Adipocyte (in vitro differentiated cells): ENCODE data around the gene MPPED1.

Source experiments
- DNase-seq: peaks from one replicate; pipeline ENCODE4 v3.0.0-alpha.2; 2015; ENCODE audit warnings: low read depth
- H3K27me3 ChIP-seq: replicated peaks from 2 replicates; pipeline ENCODE4 v1.7.0; 2013; ENCODE audit warnings: mild to moderate bottlenecking, low read length, moderate library complexity; ENCODE audit not compliant: control insufficient read depth, insufficient read depth
- H3K36me3 ChIP-seq: 2 replicates; pipeline ENCODE4 v1.7.0; 2013; ENCODE audit warnings: low read length, mild to moderate bottlenecking, moderate library complexity; ENCODE audit not compliant: control insufficient read depth, insufficient read depth, severe bottlenecking
- H3K4me1 ChIP-seq: 2 replicates; pipeline ENCODE4 v1.7.0; 2013; ENCODE audit warnings: mild to moderate bottlenecking, low read length, moderate library complexity; ENCODE audit not compliant: control insufficient read depth, insufficient read depth
- H3K4me3 ChIP-seq: 2 replicates; pipeline ENCODE4 v1.7.0; 2013; ENCODE audit warnings: mild to moderate bottlenecking, low read length, moderate library complexity
- H3K9ac ChIP-seq: 2 replicates; pipeline ENCODE4 v1.7.0; 2013; ENCODE audit warnings: mild to moderate bottlenecking, low read length, moderate library complexity
- H3K9me3 ChIP-seq: 2 replicates; pipeline ENCODE4 v1.7.0; 2013; ENCODE audit warnings: mild to moderate bottlenecking, low read length, moderate library complexity; ENCODE audit not compliant: control insufficient read depth

MPPED1 gene

DNA sequence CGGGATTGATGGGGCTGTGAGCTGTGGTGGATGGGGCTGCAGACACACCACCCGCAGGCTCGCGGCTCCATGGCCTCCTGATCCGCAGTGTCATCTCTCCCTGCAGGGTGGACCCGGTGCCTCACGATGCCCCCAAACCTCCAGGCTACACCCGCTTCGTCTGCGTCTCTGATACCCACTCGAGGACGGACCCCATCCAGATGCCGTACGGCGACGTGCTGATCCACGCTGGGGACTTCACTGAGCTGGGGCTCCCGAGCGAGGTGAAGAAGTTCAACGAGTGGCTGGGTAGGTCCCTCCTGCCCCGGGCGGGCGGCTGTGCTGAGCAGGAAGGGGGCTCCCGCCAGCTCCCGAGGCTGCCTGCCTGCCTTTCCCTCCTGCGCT lies 23.1 kb downstream of the MPPED1 start:
- Histone ChIP-seq H3K27me3 (peaks cover 66% of the 10 kb centered on the region), H3K9me3 (no peaks in the 10 kb centered on the region), H3K4me3 (no peak overlapping the region), H3K4me1 (no peaks in the 10 kb centered on the region), H3K9ac (no peak overlapping the region), H3K36me3 (no peaks in the 10 kb centered on the region)
- DNase-seq = no peak

DNA sequence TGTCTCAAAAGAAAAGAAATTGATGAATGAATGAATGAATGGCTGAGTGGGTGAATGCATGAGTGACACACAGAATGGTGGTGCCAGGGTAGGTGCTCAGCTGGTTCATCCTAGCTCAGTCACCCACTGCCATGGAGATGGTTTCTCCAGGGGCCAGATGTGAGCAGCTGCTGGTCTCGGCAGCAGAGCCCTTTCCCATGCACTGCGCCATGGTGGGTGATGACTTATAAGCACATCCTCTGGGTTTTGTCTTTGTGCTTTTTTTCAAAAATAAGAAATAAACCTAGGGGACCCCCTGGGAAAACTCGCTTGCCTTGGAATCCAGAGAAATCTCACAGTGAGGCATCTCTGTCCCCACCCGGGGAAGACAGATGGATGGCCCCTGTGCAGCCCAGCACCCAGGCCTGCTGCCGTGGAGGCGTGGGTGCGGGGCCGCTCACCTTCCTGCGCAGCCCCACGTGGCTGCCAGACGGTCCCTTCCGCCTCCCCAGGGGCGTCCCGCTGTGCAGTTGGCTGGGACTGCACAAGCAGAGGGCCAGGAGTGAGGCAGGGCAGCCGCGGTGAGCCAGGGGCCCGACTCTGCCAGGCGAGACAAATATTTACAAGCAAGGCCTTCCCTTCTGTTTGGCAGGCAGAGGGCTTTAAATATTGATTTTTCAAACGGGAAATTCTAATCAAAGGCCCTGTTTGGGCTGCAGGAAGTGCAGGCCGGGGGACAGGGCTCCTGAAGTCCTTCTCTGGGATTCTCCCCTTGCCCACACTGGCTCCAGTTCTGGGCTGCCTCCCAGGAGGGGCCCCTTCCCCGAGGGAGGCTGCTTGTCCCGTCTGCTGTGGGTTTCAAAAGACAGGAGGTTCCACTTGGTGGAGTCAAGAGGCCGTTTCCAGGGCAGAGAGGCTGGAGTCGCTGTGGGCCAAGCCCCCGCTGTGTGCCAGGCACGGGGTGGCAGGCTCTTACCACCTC lies 24.3 kb downstream of the MPPED1 start:
- peaks cover 70% of the 10 kb centered on the region for H3K27me3 ChIP-seq
- H3K36me3 ChIP-seq = no peaks in the 10 kb centered on the region
- no peak overlapping the region for H3K9ac ChIP-seq
- H3K4me1 ChIP-seq = no peaks in the 10 kb centered on the region
- no peak for DNase-seq
- H3K9me3 ChIP-seq = no peaks in the 10 kb centered on the region
- no peak overlapping the region for H3K4me3 ChIP-seq

DNA sequence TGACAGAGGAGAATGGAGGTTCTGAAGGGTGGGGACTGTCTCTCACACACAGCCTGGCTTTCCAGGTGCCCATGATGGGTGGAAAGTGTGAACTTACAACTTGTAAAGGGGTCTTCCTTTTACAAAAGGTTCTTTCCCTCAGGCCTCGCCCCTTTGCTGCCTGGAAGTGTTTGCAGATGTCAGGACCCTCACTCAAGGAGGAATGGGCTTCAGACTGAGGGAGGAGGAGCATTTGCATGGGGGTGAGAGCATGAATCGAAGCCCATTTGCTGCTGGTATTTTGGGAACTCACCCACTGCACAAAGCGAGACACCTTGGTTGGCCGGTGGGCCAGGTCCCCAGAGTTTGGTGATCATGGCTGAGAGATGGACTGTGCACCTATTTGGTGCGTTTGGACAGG lies 25.1 kb downstream of the MPPED1 start:
- Histone ChIP-seq H3K4me1 (no peaks in the 10 kb centered on the region), H3K36me3 (no peaks in the 10 kb centered on the region), H3K4me3 (no peak overlapping the region), H3K9ac (no peak overlapping the region), H3K27me3 (peaks cover 67% of the 10 kb centered on the region), H3K9me3 (no peaks in the 10 kb centered on the region)
- no peak for DNase-seq

DNA sequence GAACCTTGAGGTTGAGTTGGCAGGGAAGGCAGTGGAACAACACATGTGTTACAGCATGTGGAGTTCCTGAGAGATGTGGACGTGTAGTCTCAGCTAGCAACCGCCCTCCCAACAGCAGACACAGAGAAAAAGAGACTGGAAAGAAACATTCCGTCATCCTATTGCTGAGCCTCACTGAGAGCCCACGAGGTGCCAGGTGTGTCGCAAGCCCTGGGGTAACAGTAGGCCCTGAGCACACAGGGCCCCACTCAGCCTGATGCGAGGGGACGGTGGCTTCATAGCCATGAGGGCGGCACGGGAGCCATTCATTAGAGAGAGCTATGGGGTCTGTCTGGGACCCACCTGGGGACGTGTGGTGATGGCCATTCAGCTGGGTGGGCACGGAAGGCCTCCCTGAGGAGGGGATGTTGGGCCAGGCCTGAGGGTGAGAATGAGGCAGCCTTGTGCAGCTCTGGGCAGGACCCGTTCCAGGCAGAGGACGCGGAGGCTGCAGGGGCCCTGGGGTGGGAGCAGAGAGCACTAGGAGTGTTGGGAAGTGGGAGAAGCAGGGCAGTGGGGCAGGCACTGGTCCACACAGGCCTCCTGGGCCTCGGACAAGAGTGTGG lies 26.2 kb downstream of the MPPED1 start:
- Histone ChIP-seq H3K9ac (no peak overlapping the region), H3K9me3 (no peaks in the 10 kb centered on the region), H3K4me1 (no peaks in the 10 kb centered on the region), H3K27me3 (peaks cover 70% of the 10 kb centered on the region), H3K4me3 (no peak overlapping the region), H3K36me3 (no peaks in the 10 kb centered on the region)
- no peak for DNase-seq

DNA sequence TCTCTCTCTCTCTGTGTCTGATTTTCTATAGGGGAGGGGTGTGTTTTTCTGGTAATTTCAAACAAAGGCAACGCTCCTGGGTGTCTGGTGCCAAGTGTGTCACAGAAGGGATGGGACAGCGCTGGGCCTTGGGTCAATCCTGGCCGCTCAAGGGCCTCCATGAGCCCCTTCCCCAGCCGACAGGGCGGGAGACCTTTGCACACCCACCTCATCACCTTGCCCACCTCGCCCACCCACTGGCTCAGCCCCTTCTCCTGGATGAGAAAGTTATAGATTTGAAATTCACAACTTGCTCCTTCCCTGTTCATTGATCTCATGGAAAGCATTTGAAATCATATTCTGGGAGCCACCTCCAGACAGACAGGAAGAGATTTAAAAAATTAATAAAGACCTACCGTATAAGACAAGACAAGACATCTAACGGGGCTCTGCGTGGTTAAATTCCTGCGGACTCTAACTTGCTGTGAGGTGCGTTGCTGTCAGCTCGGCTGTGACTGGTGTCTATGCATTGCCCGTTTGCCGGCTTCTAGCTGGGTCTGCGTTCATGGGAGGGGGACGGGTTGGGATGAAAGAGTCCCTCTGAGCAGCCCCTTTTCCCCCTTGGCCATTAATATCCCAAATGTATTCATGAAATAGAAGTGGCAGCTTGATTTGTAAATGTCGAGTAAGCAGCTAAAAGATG lies 27.0 kb downstream of the MPPED1 start:
- Histone ChIP-seq H3K27me3 (peaks cover 67% of the 10 kb centered on the region), H3K4me3 (no peak overlapping the region), H3K36me3 (no peaks in the 10 kb centered on the region), H3K9ac (no peak overlapping the region), H3K9me3 (no peaks in the 10 kb centered on the region), H3K4me1 (no peaks in the 10 kb centered on the region)
- DNase-seq = no peak

DNA sequence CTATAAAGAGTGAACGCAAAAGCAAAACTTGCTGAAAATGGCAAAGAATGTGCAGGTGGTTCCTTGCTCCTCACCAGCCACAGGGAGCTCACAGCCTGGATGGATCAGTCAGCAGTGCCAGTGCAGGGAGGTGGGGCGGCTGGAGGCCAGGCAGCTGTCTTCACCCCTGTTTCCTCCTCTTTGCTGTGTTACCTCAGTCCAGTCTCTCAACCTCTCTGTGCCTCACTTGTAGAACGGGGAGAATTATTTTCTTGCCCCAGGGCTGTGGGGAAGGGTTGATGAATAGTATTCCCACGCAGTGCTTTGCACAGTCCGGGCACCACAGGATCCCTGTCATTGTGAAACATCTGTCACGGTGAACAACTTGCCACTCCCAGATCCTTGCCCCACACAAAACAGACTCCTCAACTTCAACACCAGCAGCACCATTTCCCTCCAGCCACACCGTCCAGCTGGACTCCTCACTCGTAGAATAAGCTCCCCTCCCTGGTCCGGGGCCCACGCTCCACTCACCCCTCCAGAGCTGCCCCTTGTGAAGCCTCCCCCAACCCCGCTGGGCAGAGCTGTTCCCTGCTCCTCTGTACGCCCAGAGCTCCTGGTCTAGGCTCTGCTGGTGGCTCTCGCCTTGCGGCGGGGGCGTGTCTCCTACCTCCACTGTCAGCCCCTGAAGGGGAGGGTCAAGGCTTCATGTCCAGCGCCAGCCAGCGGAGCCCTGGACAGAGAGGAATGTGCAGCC lies 27.7 kb downstream of the MPPED1 start:
- no peaks in the 10 kb centered on the region for H3K4me1 ChIP-seq
- no peak overlapping the region for H3K9ac ChIP-seq
- DNase-seq = no peak
- H3K9me3 ChIP-seq = no peaks in the 10 kb centered on the region
- peaks cover 67% of the 10 kb centered on the region for H3K27me3 ChIP-seq
- H3K36me3 ChIP-seq = no peaks in the 10 kb centered on the region
- no peak overlapping the region for H3K4me3 ChIP-seq

DNA sequence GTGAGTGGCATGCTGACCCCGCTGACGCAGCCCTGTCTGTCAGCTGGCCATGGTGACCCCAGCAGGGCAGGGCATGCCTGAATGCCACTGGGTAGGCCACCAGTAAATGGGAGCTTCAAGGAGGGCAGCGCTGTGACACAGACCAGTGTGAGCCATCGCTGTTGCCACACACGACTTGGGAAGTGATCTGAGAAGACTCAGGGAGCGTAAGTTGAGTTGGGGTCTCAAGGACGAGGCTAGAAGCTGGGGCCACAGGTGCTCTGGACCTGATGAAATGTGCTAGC lies 28.2 kb downstream of the MPPED1 start:
- DNase-seq = no peak
- Histone ChIP-seq H3K9me3 (no peaks in the 10 kb centered on the region), H3K27me3 (peaks cover 63% of the 10 kb centered on the region), H3K4me1 (no peaks in the 10 kb centered on the region), H3K9ac (no peak overlapping the region), H3K4me3 (no peak overlapping the region), H3K36me3 (no peaks in the 10 kb centered on the region)

DNA sequence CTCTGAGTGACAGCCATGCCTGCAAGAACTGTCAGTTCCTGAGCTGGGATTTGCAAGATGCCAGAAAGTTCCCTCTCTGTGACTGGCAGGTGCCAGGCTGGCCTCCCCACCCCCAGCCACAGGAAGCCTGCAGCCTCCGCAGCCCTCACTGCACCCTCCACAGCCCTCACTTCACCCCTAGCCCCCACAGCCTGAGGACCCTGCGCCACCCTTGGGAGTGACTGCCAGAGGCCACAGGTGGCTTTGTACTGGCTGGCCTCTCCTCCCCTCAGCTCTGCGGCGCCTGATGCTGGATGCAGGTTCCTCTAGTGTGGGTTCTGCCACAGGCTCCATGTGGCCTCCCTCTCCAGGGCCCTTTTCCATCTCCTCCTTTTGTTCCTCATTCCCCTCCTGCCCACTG lies 28.7 kb downstream of the MPPED1 start:
- DNase-seq = no peak
- no peaks in the 10 kb centered on the region for H3K4me1 ChIP-seq
- peaks cover 61% of the 10 kb centered on the region for H3K27me3 ChIP-seq
- no peak overlapping the region for H3K4me3 ChIP-seq
- H3K9ac ChIP-seq = no peak overlapping the region
- H3K9me3 ChIP-seq = no peaks in the 10 kb centered on the region
- no peaks in the 10 kb centered on the region for H3K36me3 ChIP-seq

DNA sequence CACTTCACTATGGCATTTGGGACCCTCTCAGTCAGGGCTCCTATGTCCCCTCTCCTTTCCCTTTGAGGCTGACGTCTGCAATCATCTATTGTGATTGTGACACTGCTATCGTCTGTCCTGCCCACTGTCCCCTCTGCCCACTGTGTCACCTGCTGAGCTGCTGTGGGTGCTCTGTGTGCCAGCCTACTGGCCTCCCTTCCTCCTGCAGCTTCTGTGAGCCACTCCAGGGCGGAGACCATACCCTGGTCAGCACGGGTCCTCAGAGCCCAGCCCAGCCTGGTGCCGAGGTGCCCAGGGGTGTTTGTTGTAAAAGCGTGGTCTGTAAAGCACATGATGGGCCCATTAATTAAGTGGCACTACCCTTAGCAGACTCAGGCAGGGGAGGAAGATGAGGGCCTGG lies 29.4 kb downstream of the MPPED1 start:
- Histone ChIP-seq H3K4me1 (no peaks in the 10 kb centered on the region), H3K9me3 (no peaks in the 10 kb centered on the region), H3K36me3 (no peaks in the 10 kb centered on the region), H3K9ac (no peak overlapping the region), H3K27me3 (peaks cover 62% of the 10 kb centered on the region), H3K4me3 (no peak overlapping the region)
- no peak for DNase-seq

DNA sequence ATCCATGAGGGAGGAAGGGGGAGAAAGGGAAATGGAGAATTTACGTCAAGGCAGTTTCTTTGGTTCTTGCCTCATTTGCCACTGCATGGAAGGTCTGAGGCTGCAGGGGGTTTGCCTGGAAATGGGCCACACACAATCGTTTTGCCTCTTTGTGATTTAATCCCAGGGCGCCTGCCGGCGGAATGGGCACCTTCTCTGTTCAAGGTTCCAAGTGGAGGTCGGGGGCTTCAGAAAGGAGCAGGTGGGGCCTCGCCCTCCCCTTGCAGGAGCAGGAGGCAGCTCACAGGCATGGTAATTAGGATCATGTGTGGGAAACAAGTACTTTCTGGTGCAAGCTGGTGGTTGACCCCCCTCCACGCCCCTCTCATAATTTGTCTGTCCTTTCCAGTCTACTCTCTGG lies 29.9 kb downstream of the MPPED1 start:
- H3K36me3 ChIP-seq = no peaks in the 10 kb centered on the region
- H3K27me3 ChIP-seq = peaks cover 63% of the 10 kb centered on the region
- H3K4me1 ChIP-seq = no peaks in the 10 kb centered on the region
- no peak for DNase-seq
- no peaks in the 10 kb centered on the region for H3K9me3 ChIP-seq
- no peak overlapping the region for H3K4me3 ChIP-seq
- H3K9ac ChIP-seq = no peak overlapping the region
